Measurements from ENCODE around the gene CFAP206.

DNA sequence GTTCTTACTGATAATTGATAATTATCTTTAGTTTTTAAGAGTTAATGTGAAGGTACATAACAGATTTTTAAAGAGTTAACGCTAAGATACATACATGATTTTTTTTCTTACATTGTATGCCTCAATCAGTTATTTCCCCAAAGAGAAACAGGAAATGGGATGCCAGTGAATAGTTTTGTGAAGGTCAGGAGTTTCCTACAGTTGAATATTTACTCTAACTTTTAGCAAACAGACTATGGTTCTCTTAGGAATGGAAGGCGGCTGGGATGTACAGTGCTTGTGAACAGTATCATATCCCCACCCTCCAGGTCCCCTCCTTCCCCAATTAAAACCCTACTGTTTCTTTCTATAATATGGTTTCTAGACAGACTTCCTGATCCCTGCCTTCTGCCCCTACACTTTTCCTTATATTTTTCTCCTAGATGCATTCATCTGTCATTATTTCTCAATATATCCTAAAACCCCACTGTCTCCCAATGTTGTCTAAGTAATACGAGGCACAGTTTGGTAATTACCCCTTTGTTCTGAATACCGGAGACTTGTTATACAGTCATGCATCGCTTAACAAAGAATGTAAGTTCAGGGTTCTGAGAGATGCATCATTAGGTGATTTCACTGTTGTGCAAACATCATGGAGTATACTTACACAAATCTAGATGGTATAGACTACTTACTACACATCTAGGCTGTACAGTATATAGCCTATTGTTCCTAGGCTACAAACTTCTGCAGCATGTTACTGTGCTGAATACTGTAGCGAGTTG lies 94.2 kb downstream of the CFAP206 start:
- TF ChIP-seq, protein P1, sequence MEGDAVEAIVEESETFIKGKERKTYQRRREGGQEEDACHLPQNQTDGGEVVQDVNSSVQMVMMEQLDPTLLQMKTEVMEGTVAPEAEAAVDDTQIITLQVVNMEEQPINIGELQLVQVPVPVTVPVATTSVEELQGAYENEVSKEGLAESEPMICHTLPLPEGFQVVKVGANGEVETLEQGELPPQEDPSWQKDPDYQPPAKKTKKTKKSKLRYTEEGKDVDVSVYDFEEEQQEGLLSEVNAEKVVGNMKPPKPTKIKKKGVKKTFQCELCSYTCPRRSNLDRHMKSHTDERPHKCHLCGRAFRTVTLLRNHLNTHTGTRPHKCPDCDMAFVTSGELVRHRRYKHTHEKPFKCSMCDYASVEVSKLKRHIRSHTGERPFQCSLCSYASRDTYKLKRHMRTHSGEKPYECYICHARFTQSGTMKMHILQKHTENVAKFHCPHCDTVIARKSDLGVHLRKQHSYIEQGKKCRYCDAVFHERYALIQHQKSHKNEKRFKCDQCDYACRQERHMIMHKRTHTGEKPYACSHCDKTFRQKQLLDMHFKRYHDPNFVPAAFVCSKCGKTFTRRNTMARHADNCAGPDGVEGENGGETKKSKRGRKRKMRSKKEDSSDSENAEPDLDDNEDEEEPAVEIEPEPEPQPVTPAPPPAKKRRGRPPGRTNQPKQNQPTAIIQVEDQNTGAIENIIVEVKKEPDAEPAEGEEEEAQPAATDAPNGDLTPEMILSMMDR (IDR thresholded peaks at IDR 0.05) = no peak
- no peak for TF ChIP-seq POLR2AphosphoS5 (IDR thresholded peaks at IDR 0.05; ENCODE audit: insufficient read depth in 1 of 2, low read depth in 1 of 2)
- no peak for TF ChIP-seq POLR2A (IDR thresholded peaks at IDR 0.05)

Data from vagina (tissue), 2 donors.